ENCODE measurements around the gene TCP11L2. TPM values are rescaled to one million over a fixed set of nuclear protein-coding genes. Genes with fewer than 3 reads are reported as not detected.
"Not testable (repeated sequence)": the region's sequence is repeated elsewhere in the genome, so short reads cannot be mapped to it uniquely, and the experiment has no call there.

TCP11L2 gene
- total RNA-seq, 2 donors from 2014 or later: 13.3 to 45.6 TPM

DNA sequence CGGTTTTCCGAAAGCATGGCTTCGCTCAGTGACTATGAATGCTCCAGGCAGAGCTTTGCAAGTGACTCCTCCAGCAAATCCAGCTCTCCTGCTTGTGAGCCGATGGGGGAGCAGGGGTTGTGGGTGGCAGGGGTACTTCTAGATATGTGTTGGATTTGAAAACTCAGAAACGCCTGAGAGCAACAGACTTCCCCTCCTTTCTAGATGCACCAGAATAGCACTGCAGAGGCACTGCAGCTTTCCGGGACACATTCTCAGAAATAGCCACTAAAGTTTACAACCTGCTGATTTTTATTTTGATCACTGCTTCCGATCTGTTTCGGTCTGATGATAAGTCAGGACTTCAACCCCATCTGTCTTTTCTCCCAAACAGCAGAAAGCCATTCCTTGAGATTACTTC is 8.6 kb downstream of the TCP11L2 start:
- Histone ChIP-seq H3K4me3 (no peak overlapping the region), H3K36me3 (no peaks in the 10 kb centered on the region), H3K9ac (ENCODE audit: low read depth in 2 of 2, low read length in 2 of 2) (no peak overlapping the region), H3K4me1 (no peaks in the 10 kb centered on the region), H3K27ac (no peak overlapping the region), H3K9me3 (no peaks in the 10 kb centered on the region), H3K27me3 (no peaks in the 10 kb centered on the region)
- no peak for TF ChIP-seq CTCF (IDR thresholded peaks at IDR 0.05)
- intact Hi-C loops (cut with DNase I): no loop called here
- no peak for DNase-seq

DNA sequence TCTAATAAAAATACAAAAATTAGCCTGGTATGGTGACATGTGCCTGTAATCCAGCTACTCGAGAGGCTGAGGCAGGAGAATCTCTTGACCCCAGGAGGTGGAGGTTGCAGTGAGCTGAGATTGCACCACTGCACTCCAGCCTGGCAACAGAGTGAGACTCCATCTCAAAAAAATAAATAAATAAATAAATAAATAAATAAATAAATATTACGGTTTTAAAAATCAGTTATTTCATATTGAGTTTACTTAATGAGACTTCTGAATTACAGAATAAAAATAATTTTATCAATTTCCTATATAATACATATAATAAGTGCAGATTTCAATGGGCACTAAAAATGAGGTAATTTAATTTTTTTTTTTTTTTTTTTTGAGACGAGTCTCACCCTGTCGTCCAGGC is 10.9 kb downstream of the TCP11L2 start:
- H3K27me3 ChIP-seq; H3K9me3 ChIP-seq; DNase-seq; intact Hi-C loops (cut with DNase I); H3K27ac ChIP-seq; H3K4me1 ChIP-seq; H3K9ac ChIP-seq (ENCODE audit: low read depth in 2 of 2, low read length in 2 of 2); H3K4me3 ChIP-seq; H3K36me3 ChIP-seq: not testable (repeated sequence)

DNA sequence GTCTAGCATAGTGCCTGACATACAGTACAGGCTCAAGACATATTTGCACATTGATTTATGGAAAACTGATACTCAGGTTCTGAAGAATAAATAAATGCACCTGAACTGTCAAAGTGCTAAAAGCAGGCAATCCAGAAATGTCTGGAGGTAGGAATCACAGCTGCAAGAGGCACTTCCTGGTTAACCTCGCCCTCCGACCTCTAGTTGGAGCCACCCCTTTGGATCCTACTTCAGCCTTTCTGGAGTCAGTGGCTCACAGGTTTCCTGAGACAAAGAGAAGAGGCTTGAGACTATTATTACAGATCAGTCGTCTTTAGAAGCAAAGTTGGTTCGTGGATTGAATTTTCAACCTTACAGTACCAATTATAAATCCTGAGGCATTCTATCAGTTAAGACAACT is 13.0 kb downstream of the TCP11L2 start:
- no peak overlapping the region for H3K9ac ChIP-seq (ENCODE audit: low read depth in 2 of 2, low read length in 2 of 2)
- no peaks in the 10 kb centered on the region for H3K9me3 ChIP-seq
- no peak overlapping the region for H3K27ac ChIP-seq
- H3K4me3 ChIP-seq: no peak overlapping the region
- no peak for DNase-seq
- H3K36me3 ChIP-seq: no peaks in the 10 kb centered on the region
- H3K4me1 ChIP-seq: no peaks in the 10 kb centered on the region
- no peak for TF ChIP-seq CTCF (IDR thresholded peaks at IDR 0.05)
- intact Hi-C loops (cut with DNase I): no loop called here
- H3K27me3 ChIP-seq: no peaks in the 10 kb centered on the region

DNA sequence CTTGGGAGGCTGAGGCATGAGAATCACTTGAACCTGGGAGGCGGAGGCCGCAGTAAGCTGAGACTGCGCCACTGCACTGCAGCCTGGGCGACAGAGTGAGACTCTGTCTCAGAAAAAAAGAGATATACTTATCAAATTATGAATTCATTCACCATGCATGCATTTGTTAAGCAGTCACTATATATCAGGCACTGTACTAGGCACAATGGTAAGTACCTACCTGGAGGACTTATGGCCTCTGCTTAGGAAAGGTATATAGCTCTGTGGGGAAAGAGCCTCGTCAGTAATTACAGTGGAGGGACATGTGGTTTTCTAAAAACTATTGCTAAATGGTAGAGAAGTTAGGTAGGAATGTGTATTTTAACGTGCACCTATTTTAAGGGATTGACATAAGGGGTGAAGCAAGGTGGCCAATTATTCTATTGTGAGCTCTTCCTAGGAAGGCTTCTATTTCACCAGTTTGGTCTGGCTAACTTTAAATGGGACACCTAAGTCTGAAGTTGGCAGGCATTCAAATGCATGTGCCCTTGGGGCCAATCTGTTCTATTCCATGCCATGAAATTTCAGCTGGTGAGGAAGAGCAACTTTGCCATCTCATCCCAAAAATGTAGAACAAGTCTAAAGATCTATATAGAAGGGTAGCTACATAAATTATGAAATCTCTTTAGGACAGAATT is 15.0 kb downstream of the TCP11L2 start:
- no peaks in the 10 kb centered on the region for H3K27me3 ChIP-seq
- no peak for DNase-seq
- no peak overlapping the region for H3K4me3 ChIP-seq
- H3K36me3 ChIP-seq: peaks cover 3% of the 10 kb centered on the region
- H3K9me3 ChIP-seq: no peaks in the 10 kb centered on the region
- no peak for TF ChIP-seq CTCF (IDR thresholded peaks at IDR 0.05)
- H3K4me1 ChIP-seq: no peaks in the 10 kb centered on the region
- intact Hi-C loops (cut with DNase I): no loop called here
- H3K9ac ChIP-seq (ENCODE audit: low read depth in 2 of 2, low read length in 2 of 2): no peak overlapping the region
- H3K27ac ChIP-seq: no peak overlapping the region

DNA sequence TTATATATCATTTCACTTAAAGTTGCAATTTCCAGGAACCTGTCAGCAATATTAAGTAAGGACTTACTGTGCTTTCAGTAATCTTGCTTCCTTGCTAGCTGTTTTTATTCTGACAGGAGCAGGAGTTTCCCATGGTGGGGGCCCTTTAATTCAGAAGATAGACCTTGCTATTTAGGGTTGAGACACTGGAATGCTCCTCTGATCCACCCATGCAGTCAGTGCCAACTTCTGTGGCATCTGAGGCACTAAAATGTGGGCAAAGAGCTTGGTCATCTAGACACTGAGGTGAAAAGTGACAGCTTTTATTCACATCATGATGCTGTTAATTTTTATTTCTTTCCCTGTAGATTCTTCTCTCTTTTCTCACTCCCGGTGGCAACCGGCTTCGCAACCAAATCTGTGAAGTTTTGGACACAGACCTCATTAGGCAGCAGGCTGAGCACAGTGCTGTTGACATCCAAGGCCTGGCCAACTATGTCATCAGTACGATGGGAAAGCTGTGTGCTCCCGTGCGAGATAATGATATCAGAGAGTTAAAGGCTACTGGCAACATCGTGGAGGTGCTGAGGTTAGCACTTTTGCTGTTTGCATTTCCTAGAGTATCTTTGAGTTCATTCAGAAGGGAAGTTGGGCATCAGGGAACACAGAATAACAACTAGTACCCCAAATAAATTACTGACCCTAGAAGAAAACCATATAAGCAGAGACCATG is 18.8 kb downstream of the TCP11L2 start:
- Histone ChIP-seq H3K27ac (no peak overlapping the region), H3K4me1 (no peaks in the 10 kb centered on the region), H3K4me3 (no peak overlapping the region), H3K36me3 (peaks cover 3% of the 10 kb centered on the region), H3K9ac (ENCODE audit: low read depth in 2 of 2, low read length in 2 of 2) (no peak overlapping the region), H3K9me3 (no peaks in the 10 kb centered on the region), H3K27me3 (no peaks in the 10 kb centered on the region)
- intact Hi-C loops (cut with DNase I): no loop called here
- TF ChIP-seq CTCF (IDR thresholded peaks at IDR 0.05): no peak
- no peak for DNase-seq

- no peak overlapping the region for H3K9ac ChIP-seq (ENCODE audit: low read depth in 2 of 2, low read length in 2 of 2)
- no peak for DNase-seq
- no peaks in the 10 kb centered on the region for H3K27me3 ChIP-seq
- H3K36me3 ChIP-seq: peaks cover 3% of the 10 kb centered on the region
- no peaks in the 10 kb centered on the region for H3K9me3 ChIP-seq
- H3K4me1 ChIP-seq: no peaks in the 10 kb centered on the region
- H3K27ac ChIP-seq: no peak overlapping the region
- no peak overlapping the region for H3K4me3 ChIP-seq
- intact Hi-C loops (cut with DNase I): no loop called here
- TF ChIP-seq CTCF (IDR thresholded peaks at IDR 0.05): no peak
These were observed 21.0 kb downstream of the TCP11L2 start for GRCh38 chr12:106323537-106323936.
